HG03060 (cell line): Measurements from ENCODE around the gene ZNF726.
"Not testable (repeated sequence)": the region's sequence is repeated elsewhere in the genome, so short reads cannot be mapped to it uniquely, and the experiment has no call there.

ENCODE experiments used
- ATAC-seq: cut with Tn5 transposase; IDR thresholded peaks from one replicate; pipeline ENCODE4 v1.9.1; 2021; ENCODE audit warnings: low read depth, moderate number of reproducible peaks; ENCODE audit not compliant: unreplicated experiment

ZNF726 gene

DNA sequence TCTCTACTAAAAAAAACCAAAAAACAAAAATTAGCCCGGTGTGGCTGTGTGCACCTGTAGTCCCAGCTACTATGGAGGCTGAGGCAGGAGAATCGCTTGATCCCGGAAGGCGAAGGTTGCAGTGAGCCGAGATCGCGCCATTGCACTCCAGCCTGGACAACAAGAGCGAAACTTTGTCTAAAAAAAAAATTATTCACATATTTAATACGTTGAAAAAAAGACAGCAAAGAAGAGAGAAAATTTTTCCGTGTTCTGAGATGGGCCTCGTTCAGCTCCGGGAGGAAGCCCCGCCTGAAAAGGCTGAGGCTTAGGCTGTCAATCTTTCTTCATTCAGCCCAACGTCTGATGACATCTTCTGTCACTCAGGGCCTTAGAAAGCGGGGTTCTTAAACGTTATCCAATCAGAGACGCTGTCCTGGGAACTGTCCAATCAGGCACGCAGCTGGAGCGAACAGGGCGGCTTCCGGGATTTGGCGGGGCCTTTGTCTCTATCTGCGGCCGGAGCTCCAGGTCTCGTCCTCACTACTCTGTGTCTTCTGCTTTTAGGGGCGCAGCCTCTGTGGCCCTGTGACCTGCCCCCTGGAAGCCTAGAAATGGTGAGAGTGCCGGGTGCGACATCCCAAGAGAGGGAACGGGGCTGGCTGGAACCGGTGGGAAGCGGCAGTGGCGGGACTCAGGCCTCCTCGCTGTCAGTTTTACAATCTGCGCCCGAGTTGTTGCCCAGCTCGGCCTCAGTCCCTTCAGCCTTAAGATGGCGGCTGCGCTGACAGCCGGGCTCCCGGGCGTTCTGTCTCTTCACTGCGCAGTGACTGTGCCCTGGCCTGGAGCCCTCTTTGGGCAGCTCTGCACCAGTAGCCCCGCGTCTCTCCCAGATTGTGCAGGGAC is at the start of gene ZNF726:
TSS of gene ZNF726 (plus strand) at position 485 of the 885 bp plus-strand sequence. CDS start at position 594, 109 bp downstream.
- ATAC-seq: peak; percentile 93

DNA sequence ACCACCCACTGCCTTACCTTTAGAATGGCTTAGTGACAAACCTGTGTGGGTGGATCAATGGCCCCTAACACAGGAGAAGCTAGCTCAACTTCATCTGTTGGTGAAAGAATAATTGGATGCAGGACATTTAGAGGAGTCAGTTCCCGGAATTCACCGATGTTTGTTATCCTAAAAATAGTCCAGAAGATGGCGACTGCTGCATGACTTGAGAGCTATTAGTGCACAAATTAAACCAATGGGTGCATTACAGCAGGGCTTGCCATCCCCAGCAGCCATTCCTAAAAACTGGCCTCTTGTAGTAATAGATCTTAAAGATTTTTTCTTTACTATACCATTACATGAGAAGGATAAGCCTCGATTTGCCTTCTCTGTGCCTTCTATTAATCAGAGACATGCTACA is 46.8 kb upstream of the ZNF726 start:
- ATAC-seq: no peak

DNA sequence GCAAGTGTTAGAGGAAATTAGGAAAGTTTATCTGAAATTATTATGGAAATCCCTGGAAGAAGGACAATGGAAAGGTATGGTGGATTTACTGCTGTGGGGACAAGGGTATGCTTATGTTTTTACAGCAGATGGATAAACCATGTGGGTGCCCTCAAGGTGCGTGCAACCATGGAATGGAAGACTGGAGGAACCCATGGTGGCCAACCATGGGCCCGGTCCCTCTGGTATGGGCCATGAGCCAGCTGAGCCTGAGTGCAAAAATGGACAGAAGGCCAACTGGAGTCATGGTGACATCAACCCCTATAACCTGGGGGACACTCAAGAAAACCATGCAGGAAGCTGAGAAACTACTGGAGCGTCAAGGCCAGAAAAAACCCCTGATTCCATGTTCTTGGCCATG is 46.1 kb upstream of the ZNF726 start:
- no peak for ATAC-seq

DNA sequence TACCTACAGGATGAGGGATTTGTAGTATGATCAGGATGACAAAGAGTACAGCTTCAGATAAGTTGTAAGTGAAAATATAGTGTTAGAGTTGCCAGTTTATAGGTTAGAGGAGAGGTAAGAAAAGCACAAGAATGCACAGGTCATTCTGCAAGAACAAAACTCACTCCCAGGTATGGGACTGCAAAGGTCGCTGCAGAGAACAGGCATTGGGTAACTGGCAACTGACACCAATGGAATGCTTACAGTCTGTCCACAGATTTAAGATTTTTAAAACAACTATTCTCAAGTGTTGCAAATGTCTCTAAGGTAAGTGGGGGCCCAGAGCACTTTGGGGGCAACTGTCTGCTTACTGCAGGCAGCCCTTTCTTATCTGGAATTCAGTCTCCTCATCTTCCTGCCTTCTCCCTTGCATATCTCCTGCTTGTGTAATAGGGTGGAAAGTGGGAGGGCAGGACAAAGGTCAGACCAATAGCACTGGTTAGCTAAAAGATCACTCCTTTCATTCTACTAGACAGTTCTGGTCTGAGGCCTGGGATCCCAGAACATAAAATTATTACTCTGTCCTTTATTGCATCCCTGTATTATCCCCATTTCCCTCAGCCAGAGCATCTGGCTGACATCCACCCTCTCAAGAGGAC is 42.3 kb upstream of the ZNF726 start:
- no peak for ATAC-seq

DNA sequence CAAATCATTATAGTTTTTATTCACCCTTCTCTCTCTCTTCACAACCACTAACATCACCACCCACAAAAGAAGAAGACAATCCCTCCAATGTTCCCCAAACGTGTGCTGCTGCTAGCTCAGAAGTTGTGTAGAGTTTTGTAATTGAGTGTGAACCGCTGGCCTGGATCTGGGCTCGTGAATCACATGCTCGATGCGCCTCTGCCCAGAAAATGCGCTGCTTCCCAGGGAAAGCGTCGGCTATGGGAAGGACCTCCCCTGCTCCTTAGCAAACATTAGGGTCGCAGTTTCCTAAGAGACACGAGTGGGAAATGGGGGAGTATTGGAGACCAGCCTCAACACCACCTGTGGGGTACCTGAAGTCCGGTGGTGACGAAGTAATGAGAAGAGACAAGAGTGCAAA is 38.4 kb upstream of the ZNF726 start:
- ATAC-seq: no peak

DNA sequence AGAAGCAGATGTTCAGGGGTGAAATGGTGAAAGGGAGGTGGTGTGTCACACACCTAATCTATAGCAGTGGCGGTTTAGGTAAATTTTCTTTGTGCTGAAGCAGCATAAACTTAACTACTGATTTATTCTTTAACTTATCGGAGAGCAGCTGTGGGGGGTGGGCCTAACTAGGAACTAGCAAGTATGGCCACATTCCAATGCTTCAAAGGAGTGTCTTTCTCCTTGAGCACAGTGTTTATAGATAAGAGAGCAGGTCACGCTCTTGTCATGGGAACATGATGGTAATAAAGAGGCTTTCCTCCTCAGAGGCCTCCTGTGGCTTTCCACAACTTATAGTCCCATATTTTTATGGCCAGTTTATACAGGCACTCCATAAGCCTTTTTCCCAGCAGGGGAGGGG is 37.9 kb upstream of the ZNF726 start:
- ATAC-seq: not testable (repeated sequence)

DNA sequence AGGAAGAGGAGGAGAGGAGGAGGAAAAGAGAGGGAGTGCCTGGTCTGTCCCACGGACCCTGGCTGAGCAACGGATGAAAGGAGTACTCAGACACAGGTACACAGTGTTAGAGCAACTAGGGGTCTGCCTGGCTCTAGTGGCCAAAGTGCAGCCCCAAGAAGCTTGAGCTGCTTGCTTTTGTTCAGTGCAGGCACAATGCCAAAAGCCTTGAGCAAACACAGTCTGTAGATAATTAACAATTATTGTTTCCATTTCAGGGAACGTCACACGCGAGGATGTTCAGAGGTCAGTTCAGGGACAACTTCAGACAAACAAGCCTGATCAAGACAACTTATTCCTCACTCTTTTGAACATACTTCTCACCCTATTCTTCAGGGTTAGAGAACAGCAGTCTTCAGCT is 32.2 kb upstream of the ZNF726 start:
- no peak for ATAC-seq

DNA sequence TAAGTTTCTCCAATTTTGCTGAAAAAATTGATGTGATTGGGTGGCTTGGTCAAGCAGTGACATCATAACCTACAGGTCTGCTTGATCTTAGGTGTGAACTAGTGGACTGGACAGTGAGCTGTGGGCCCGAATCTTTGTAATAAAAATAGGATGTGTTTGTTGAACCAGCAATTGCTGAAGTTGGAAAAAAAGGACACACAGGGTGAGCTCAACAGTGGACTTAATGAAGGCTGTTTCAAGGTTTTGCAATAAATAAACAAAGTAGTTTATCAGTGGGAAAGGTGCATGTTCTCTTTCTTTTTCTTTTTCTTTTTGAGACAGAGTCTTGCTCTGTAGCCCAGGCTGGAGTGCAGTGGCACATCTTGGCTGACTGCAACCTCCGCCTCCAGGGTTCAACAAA is 30.3 kb upstream of the ZNF726 start:
- no peak for ATAC-seq

DNA sequence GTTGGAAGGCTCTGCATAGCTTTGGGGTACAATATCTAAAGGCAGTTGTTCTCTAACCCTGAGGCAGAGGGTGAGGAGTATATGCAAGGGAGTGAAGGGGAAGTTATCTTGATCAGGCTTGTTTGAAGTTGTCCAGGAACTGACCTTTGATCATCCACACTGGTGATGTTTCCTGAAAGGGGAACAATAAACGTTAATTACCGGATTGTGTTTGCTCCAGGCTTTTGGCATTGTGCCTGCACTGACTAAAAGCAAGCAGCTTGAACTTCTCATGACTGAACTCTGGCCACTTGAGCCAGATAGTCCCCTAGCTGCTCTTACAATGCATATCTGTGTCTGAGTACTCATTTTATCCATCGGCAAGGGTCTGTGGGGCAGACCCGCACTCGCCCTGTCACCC is 27.0 kb upstream of the ZNF726 start:
- ATAC-seq: no peak

DNA sequence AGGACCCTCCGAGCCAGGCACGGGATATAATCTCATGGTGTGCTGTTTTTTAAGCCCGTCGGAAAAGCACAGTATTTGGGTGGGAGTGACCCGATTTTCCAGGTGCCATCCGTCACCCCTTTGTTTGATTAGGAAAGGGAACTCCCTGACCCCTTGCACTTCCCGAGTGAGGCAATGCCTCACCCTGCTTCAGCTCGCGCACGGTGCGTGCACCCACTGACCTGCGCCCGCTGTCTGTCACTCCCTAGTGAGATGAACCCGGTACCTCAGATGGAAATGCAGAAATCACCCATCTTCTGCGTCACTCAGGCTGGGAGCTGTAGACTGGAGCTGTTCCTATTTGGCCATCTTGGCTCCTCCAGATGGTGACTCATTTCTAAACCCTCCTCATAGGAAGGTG is 18.6 kb upstream of the ZNF726 start:
- not testable (repeated sequence) for ATAC-seq

DNA sequence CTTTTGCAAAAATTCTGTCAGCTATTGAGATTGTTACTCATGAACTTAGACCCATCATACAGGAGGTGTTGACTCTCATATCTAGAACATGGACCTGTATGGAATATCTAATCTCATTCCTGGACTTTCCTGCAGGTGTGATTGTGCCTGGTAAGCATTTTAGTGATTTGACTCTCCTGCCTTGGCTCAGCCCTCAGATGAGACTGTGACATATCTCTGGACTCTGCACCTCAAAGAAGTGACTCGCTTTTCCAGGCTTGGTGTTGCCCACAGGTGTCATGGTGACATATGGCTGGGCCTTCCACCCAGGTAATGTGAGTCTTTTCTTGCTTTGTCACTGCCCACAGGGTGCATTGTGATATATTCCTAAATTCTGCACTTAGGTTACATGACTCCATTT is 17.8 kb upstream of the ZNF726 start:
- no peak for ATAC-seq

DNA sequence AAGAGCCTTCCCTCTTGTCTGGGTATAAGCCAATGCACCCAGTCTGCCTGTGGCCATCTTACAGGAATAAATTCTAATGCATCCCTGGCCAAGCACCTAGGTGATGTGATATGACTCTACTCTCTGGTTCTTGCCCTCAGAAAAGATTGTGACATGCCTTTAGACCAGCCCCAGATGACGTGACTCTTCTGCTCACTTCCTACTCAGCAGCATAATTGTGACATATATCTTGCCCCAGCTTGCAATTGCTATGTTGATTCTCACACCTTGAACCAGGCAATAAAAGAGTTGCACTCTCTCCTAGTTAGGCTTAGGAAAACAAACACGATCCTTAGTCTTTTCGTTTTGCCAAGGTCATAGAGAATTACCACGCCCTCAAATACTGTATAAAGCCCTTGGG is 13.3 kb upstream of the ZNF726 start:
- no peak for ATAC-seq

DNA sequence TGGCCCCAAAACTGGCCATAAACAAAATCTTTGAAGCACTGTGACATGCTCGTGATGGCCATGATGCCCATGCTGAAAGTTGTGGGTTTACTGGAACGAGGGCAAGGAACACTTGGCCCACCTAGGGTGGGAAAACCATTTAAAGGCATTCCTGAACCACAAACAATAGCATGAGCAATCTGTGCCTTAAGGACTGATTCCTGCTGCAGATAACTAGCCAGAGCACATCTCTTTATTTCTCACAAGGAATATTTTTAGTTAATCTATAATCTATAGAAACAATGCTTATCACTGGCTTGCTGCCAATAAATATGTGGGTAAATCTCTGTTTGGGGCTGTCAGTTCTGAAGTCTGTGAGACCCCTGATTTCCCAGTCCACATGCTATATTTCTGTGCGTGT is 10.3 kb upstream of the ZNF726 start:
- ATAC-seq: no peak

DNA sequence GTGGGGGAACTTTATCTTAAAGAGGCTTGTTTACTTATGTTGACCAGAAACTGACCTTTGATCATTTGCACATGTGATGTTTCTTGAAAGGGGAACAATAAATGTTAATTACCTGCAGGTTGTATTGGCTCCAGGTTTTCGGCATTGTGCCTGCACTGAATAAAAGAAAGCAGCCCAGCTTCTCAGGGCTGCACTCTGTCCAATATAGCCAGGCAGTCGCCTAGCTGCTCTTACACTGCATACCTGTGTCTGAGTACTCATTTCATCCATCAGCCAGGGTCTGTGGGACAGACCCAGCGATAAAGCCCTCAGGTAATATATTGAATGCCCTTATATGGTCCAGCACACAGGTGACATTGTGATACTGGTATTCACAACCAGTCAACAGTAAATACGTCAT is 8.9 kb upstream of the ZNF726 start:
- no peak for ATAC-seq

DNA sequence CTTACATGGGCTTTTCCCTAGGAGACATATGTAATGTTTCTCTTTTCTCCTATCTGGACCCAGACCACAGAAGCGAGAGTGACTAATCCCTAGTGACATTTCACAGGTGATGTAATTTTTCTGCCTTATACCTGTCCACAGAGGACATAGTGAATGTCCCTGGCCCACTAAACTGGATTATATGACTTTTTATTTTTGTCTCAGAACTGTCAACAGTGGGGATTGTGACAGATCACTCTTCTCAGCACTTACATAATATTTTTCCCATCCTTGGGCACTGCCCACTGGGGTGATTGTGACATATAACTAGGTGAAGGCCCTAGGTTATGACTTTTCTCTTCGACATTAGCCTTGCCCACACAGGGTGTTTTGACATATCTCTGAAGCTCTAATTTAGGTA is 7.9 kb upstream of the ZNF726 start:
- no peak for ATAC-seq

DNA sequence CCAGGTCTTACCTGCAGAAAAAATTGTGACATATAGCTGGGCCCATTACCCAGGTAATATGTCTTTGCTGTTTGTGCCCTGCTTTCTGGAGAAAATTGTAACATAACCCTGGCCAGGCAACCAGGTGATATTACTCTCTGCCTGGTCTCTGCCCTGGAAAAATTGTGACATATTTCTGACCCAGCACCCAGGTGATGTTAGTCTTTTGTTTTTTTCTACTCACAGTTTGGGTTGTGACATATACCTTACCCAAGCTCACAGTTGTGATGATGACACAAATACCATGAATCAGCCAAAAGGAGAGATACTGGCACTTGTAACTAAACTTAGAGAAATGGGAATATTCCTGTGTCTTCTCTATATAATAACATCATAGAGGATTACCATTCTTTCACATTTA is 6.5 kb upstream of the ZNF726 start:
- ATAC-seq: no peak

DNA sequence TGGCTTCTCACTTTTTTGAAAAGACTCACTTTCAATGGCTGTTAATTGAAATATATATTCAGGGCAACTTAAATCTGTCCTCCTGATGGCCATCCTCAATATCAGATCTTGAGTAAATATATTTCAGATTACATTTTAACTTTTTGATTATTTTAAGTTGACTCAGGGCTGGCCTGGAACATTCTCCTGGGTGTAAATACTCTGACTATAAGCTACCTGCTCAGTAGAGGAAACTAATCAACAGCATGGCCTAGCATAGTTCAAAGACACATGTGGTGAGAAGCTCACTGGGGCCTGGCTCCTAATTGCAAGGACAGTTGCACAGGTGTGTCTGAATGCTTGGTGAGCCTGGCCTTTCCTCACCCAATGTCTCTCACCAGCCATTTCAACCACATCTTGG is 5.5 kb upstream of the ZNF726 start:
- ATAC-seq: no peak

DNA sequence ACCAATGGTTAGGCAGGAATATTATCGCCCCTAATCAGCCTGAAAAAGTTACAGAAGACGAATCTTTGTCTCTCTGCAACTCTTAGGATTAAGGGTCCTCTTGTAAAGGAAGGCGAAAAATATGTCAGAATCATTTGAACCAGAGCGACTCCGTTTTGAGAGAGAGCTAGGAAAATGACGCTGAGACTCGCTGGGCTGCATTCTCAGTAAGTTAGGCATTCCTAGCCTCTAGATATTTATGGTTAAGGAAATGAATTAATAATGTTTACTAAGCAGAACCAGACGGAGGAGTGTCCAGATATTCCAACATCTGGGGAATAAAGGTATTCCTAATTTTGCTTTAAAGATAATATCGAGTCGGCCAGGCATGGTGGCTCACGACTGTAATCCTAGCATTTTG is 755 bp upstream of the ZNF726 start:
- no peak for ATAC-seq

DNA sequence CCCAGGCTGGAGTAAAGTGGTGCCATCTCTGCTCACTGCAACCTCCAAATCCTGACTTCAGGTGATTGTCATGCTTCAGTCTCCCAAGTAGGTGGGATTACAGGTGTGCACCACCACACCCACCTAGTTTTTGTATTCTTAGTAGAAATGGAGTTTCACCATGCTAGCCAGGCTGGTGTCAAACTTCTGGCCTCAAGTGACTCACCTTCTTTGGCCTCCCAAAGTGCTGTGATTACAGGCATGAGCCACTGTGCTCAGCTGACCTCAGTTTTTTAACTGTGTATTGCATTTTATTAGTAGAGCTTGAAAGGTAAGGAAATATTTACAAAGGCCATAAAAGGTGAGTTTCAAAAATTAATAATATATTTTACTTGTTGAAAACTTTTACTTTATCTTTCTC is 2.3 kb downstream of the ZNF726 start:
- ATAC-seq: no peak

DNA sequence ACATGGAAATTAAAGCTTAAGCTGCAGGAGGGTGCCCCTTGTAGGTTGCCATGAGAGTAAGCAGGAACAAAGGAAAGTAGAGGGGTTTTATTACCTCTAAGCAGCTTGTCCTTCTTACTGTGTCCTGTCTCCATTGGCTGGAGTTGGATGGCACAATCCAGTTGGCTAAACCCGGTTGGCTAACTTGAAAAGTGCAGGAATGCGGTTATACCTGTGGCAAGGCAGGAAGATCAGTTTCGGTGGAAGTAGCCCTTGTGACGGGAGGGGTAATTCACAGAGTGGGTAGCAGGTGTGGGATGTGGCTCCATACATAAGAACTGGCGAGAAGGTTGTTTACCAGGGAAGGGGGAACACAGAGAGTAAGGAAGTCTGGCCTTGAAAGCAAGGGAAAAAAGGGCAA is 3.2 kb downstream of the ZNF726 start:
- no peak for ATAC-seq

DNA sequence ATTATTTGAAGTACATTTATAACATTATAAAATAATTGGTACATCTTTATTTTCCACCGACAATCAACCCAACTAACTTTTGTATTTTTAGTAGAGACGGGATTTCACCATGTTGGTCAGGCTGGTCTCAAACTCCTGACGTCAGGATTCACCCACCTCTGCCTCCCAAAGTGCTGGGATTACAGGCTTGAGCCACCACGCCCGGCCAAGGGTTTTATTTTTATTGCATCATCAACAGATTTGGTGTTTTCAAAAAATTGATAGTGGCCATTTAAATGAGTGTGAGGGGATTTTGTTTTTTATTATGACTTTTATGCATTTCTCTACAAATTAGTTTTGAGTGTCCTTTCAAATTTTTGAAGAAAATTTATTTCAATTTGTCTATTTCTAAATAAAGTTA is 10.6 kb downstream of the ZNF726 start:
- ATAC-seq: no peak

DNA sequence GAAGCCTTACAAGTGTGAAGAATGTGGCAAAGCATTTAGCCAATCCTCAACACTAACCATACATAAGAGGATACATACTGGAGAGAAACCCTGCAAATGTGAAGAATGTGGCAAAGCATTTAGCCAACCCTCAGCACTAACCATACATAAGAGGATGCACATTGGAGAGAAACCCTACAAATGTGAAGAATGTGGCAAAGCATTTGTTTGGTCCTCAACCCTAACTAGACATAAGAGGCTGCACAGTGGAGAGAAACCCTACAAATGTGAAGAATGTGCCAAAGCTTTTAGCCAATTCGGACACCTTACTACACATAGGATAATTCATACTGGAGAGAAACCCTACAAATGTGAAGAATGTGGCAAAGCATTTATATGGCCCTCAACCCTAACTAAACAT is 18.2 kb downstream of the ZNF726 start:
- no peak for ATAC-seq
